ENCODE results near the gene AKAP7.

DNA sequence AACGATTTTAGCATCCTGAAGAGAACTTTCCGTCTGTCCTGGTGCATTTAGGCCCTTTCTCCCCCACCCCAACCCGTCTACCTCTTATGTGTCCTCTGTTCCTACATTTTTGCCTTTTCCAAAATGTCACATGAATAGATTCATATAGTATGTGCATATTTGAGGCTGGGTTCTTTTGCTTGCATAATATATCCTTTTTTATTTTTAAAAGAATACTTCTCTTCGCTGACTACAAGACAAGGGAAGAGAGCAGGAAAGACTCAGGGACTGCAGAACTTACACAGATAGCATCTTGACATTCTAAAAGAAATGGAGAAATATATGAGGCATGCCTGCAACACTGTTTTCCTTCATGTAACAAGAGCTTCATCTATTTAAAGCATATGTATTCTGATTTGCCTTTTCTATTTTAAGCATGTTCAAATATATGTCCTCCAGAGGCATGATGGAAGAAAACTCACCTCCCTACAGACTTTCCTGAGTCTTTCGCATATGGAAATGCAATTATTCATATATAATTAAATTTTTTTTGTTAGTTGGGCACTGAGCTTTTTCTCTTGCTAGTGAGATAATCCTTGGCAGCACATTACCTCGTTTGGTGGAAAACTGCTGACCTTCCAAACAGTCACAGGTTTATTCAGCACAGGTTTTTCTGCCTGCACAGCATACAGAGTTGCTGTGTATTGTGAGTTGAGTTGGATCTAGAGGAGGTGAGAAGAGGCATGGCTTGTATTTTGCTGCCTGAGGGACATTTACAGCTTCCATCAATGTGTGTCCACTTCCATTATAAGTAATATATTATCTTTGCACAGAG lies 170.0 kb downstream of the AKAP7 start:
- TF ChIP-seq, protein P1, sequence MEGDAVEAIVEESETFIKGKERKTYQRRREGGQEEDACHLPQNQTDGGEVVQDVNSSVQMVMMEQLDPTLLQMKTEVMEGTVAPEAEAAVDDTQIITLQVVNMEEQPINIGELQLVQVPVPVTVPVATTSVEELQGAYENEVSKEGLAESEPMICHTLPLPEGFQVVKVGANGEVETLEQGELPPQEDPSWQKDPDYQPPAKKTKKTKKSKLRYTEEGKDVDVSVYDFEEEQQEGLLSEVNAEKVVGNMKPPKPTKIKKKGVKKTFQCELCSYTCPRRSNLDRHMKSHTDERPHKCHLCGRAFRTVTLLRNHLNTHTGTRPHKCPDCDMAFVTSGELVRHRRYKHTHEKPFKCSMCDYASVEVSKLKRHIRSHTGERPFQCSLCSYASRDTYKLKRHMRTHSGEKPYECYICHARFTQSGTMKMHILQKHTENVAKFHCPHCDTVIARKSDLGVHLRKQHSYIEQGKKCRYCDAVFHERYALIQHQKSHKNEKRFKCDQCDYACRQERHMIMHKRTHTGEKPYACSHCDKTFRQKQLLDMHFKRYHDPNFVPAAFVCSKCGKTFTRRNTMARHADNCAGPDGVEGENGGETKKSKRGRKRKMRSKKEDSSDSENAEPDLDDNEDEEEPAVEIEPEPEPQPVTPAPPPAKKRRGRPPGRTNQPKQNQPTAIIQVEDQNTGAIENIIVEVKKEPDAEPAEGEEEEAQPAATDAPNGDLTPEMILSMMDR (IDR thresholded peaks at IDR 0.05; ENCODE audit: borderline replicate concordance, extremely low read depth, low read length, poor library complexity, severe bottlenecking) = no peak
- TF ChIP-seq EZH2 (IDR thresholded peaks at IDR 0.05; ENCODE audit: borderline replicate concordance, low read depth, low read length, severe bottlenecking) = no peak
